Measurements from ENCODE around the gene BRD1.

Gene BRD1
- 16.5 to 42.5 (median 32.9) reads per million in 18 experiments for total RNA-seq

GRCh38 chr22:49827853-49828598, at the start of gene BRD1:
Gene BRD1 (minus strand): TSS chr22:49827873. CDS start chr22:49824317, 3,556 bp downstream.
- peak; percentile 66 to 80 for DNase-seq

DNA sequence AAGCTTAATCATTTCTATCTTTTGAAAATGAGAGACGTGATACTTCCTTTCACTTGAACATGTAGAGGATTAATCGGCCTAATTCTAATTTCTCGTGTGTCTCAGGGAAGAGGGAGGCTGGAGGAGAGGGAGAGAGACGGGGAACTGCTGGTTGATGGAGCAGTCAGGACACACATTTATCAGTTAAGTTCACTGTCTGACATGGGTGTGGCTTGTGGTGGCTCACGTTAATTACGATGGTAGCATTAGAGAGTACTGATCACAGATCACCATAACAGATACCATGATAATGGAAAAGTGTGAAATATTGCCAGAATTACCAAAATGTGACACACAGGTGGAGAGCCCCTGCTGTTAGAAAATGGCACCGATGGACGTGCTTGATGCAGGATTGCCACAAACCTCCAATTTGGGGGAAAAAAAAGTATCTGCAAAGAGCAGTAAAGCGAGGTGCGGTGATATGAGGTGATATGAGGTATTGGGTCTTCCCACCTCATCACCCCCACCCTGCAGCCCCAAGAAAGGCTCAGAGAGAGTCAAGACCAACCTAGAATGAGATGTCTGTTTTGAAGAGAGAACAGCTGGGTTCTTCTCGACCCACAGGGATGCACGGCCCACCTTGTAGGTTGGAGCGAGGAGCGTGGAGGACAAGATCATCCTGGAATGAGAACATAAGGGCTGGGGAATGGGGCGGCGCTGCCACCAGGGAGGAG, 45.7 kb upstream of the BRD1 start:
- no peak for DNase-seq

GRCh38 chr22:49872347-49872746, 44.7 kb upstream of the BRD1 start:
- DNase-seq: no peak

DNA sequence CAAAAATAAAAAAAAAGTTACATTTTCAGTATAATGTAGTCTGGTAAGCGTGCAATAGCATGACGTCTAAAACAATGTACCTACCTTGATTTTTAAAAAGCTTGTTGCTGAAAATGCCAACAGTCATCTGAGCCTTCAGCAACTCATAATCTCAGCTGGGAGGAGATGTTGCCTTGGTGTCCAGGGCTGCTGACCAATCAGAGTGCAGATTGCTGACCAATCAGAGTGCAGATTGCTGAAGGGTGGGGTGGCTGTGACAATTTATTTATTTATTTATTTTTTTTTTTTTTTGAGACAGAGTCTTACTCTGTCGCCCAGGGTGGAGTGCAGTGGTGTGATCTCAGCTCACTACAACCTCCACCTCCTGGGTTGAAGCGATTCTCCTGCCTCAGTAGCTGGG, 43.8 kb upstream of the BRD1 start:
- no peak for DNase-seq

DNA sequence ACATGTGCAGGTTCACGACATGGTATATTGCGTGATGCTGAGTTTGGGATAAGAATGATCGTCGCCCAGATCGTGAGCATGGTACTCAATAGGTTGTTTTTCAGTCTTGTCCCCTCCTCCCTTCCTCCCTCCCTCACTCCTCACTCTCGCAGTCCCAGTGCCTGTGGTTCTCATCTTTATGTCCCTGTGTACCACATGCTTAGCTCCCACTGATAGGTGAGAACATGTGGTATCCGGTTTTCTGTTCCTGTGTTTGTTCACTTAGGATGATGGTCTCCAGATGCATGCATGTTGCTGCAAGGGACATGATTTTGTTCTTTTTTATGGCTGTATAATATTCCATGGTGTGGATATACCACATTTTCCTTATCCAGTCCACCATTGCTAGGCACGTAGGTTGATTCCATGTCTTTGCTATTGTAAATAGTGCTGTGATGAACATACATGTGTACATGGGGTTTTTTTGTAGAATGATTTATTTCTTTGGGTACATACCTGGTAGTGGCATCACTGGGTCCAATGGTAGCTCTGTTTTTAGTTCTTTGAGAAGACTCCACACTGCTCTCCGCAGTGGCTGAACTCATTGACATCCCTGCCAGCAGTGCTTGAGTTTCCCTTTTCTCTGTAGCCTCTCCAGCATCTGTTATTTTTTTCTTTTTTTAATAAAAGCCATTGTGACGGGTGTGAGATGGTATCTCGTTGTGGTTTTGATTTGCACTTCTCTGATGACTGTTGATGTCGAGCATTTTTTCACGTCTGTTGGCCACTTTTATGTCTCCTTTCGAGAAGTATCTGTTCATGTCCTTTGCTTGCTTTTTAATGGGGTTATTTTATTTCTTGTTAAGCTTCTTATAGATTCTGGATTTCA, 42.4 kb upstream of the BRD1 start:
- no peak for DNase-seq

GRCh38 chr22:49869086-49869830, 41.6 kb upstream of the BRD1 start:
- no peak for DNase-seq

DNA sequence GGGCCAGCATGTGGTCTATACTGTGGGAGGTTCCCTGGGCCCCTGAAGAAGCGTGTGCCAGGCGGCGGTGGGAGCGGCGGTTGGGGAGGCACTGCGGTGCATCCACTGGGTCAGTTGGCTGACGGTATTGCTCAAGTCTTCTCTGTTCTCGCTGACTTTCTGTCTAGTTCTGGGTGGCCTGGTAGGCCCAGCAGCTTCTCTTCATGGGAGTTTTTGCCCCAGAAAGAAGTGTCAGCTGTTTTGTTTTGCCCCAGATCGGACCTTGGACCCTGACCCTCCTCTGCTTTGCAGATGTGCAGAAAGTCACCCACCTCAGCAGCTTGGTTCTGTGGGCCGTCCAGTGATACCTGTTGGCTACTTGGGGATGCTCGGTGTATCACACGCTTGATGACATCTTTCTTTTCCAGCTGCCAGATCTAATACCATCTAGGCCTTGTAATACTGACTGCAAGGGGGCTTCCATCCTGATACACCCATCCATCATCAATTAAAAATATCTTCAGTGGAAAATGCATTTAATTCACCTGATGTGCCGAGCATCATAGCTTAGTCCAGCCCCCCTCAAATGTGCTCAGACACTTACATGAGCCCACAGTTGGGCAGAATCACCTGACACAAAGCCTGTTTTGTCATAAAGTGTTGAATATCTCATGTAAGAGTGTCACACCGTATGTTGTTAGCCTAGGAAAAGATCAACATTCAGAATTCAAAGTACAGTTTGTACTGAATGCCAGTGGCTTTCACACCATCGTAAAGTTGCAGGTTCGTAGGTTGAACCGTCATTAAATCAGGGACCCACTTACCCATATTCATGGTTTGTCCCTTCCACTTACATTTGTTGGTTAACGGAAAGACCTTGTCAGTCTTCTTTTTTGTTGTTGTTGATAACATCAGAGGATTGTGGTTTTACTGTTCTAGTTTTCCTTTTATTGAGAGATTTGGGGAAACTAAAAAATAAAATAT, 39.9 kb upstream of the BRD1 start:
- no peak for DNase-seq

GRCh38 chr22:49866646-49867045, 39.0 kb upstream of the BRD1 start:
- DNase-seq: no peak

DNA sequence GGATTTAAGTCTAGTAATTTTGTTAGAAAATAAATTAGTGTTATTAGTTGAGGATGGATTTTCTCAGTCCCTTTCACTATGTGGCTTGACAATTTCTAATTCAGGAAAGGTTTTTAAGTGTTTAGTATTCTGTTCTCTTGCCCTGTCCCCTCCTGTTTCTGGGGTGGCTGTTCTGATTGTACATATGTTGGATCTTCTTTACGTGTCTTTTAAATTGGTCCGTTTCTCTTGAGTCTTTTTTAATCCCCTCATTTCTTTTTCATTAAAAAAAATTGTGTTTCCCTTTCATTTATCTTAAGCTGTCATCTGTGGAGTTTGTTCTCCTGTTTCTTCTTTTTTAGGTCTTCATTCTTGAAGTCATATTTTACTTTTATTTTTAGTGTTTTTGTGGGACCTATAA, 38.5 kb upstream of the BRD1 start:
- DNase-seq: no peak

DNA sequence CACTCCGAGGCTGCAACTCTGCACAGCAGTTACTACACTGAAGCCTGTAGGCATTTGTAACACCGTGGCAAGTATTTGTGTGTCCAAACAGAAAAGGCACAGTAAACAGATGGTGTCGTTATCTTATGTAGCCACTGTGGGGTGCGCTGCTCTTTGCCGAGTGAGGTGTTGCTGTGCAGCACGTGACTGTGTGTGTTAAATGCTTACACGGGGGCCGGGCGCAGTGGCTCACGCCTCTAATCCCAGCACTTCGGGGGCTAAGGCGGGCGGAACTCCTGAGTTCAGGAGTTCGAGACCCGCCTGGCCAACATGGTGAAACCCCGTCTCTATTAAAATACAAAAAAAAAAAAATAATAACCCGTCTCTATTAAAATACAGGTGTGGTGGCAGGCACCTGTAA, 37.5 kb upstream of the BRD1 start:
- no peak for DNase-seq

GRCh38 chr22:49863931-49864330, 36.3 kb upstream of the BRD1 start:
- DNase-seq: no peak

GRCh38 chr22:49862496-49862776, 34.8 kb upstream of the BRD1 start:
- DNase-seq: peak; percentile 23 to 43

DNA sequence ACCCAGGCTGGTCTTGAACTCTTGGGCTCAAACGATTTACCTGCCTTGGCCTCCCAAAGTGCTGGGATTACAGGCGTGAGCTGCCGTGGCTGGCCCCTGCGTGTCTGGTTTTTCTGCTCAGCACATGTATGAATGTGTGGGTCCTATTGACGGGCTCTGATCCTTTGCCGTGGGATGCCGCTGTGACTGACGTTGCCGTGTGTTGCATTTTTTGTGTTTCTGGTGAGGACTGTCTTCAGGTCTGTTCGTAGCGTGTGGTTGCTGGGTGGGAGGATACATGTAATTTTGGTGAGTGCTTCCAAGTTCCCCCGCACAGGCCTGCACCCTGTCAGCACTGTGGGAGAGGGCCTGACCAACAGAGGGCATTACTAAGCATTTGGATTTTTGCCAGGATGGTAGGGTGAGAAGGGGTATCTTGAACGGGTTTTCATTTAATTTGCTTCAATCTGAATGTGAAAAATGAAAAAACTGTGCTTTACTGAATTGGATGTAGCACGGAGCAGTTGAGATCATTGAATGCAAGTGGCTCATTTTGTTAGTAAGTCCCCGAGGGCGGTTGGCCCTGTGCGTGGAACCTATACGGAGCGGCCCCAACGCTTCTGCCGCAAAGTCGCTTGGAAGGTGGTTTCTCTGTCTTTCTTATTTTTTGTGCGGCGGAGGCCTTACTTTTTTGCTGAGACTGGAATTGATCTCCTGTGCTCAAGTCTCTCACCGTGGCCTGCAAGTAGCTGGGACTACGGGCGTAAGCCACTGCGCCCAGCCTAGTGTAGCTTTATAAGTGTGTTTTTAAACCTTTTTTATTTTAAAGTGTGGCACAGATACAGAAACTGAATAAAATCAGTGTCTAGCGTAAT, 34.2 kb upstream of the BRD1 start:
- DNase-seq: peak in 1 of 2 donors; percentile 38

DNA sequence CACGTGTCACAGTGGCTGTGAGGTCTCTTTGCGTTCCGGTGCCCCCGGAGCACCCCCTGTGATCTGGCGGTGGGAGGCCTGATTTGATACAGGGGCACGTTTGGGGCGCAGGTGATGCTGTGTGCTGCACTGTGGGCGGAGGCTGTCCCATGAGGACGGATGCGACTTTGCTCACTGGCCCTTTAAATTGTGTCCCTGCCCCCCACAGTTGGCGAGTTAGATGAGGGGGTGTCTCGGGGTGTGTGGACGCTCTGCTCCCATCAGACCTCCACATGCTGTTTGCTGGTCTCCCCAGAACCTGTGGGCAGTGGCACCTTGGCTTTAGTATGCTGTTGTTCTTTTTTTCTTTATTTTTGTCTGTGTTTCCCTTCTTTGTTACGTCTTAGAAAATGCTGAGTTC, 31.2 kb upstream of the BRD1 start:
- DNase-seq: no peak

GRCh38 chr22:49856766-49857618, 29.3 kb upstream of the BRD1 start:
- DNase-seq: no peak

- DNase-seq: no peak
Measured at GRCh38 chr22:49856343-49856742, 28.7 kb upstream of the BRD1 start.

DNA sequence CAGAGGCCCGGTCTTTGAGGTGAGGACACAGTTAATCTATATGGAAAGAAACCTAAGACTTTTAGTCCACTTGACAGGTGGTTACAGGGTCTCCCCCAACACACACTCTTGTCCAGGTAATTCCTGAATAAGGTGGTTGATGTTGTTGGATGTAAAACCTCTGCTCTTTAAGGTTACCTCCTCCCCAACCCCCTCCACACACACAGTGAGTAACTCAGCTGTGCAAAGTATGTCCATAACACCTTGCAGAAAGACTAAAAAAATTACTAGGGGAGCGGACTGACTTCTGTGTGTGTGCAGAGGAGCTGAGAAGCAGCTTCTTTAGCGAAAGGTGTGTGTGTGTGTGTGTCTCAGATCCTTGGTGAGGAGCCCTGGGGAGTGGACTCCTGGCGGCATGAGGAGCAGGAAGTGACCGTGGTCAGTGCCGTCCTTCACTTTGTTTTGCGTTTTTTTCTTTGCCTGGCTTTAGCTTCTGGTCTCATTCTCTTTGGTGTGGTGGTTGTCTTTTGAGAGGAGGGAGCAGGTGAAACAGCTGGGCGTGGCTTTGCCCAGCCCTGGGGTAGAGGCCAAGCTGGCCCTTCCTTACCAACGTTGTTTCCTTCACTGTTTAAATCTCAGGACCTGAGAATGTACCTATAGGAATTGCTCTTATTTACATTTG, 27.7 kb upstream of the BRD1 start:
- no peak for DNase-seq

GRCh38 chr22:49853981-49854831, 26.5 kb upstream of the BRD1 start:
- peak; percentile 35 to 48 for DNase-seq

Measured in inflammatory macrophage (primary cell).